Heart right ventricle (tissue), 16 donors: ENCODE measurements around the gene MANSC4. TPM values are rescaled to one million over a fixed set of nuclear protein-coding genes. Genes with fewer than 3 reads are reported as not detected.

Experiments used
- ATAC-seq, 8 donors: fragments of 200-7000 bp; cut with Tn5 transposase; one replicate each; pipeline ENCODE4 v1.9.1; 2020; ENCODE audit warnings: mild to moderate bottlenecking in 8 of 8, moderate library complexity in 8 of 8, moderate number of reproducible peaks in 1 of 8
- DNase-seq, 2 donors: peaks; one replicate each; pipeline ENCODE4 v3.0.0-alpha.2; 2020
- H3K27ac ChIP-seq, 10 donors: fragments of 200-600 bp; sonication (generic) in 2 of 10; one replicate each; pipeline versions ENCODE4 v1.5.0 to v1.8.0; 2020 to 2022; ENCODE audit warnings: mild to moderate bottlenecking in 3 of 10
- H3K27me3 ChIP-seq, 7 donors: fragments of 200-600 bp; one replicate each; pipeline ENCODE4 v1.8.0; 2021 to 2022; ENCODE audit warnings: mild to moderate bottlenecking in 2 of 7
- H3K36me3 ChIP-seq, 9 donors: fragments of 200-600 bp; sonication (generic) in 1 of 9; one replicate each; pipeline versions ENCODE4 v1.5.0 to v1.8.0; 2020 to 2022; ENCODE audit warnings: mild to moderate bottlenecking in 2 of 9
- H3K4me1 ChIP-seq, 9 donors: fragments of 200-600 bp; sonication (generic) in 1 of 9; one replicate each; pipeline versions ENCODE4 v1.5.0 to v1.8.0; 2020 to 2022; ENCODE audit warnings: mild to moderate bottlenecking in 4 of 9
- H3K4me3 ChIP-seq, 10 donors: fragments of 200-600 bp; sonication (generic) in 2 of 10; one replicate each; pipeline versions ENCODE4 v1.5.0 to v1.8.0; 2020 to 2022; ENCODE audit warnings: mild to moderate bottlenecking in 7 of 10, moderate library complexity in 2 of 10
- H3K9me3 ChIP-seq, 11 donors: fragments of 200-600 bp in 10 of 11; sonication (generic) in 2 of 11; one replicate each; pipeline versions ENCODE4 v1.5.0 to v1.8.0; 2013 to 2022; ENCODE audit warnings: mild to moderate bottlenecking in 2 of 11, control low read depth in 1 of 11, moderate library complexity in 1 of 11
- CTCF ChIP-seq, 9 donors: fragments of 200-600 bp; sonication (generic) in 2 of 9; IDR thresholded peaks; one replicate each; pipeline versions ENCODE4 v1.5.0 to v1.8.0; 2021 to 2022; ENCODE audit warnings: antibody characterized with exemption in 9 of 9, mild to moderate bottlenecking in 5 of 9, moderate library complexity in 1 of 9
- WGBS, 2 donors: extraction: QIAGEN DNeasy Blood & Tissue Kit; methylation state at CpG; one replicate each; pipeline ENCODE4 v1.1.7; 2013; ENCODE audit warnings: inconsistent platforms in 1 of 2; 5-methylcytosine and 5-hydroxymethylcytosine counted together
- intact Hi-C, 10 donors: fragments of 100-400 bp; cut with DNase I; formaldehyde crosslinking; loops; one replicate each; pipeline versions ENCODE4 v1.11.1 to v1.14.2; 2022
- polyA plus RNA-seq, 2 donors: library from polyadenylated mRNA; stranded (reverse); fragments of 200-250 nt; gene quantifications; one replicate each; pipeline ENCODE4 v1.2.3, GENCODE V29; 2013
- total RNA-seq, 10 donors: library from RNA; stranded (reverse); fragmentation: NEBNext Ultra II Directional in 3 of 10; extraction: Animal tissue kit (Norgen Biotek cat#: 25700) in 3 of 10; gene quantifications; one replicate each; pipeline versions ENCODE4 v1.2.1 to v1.2.4, GENCODE V29; 2021 to 2023
- donor health status: Arrhythmogenic right ventricular cardiomyopathy.
- donor health status: ischemic (EF 13 %, LVEDD 7.1; RV severe dilation, severe dysfunction).
- donor health status: healthy with polysubstance abuse.
- donor health status: DM: no; HTN: yes; CAD: no.
- donor health status: DM: no; HTN: no; CAD: no.
- donor health status: ischemic (EF 25% LVEDD 6.9; RV normal size, moderate dysfunction).
- donor health status: ischemic (EF 25% LVEDD 5.7; RV mildly dilated, moderate dysfunction).
- donor health status: healthy.
- donor health status: DM: yes; HTN: yes; CAD: no.
- donor health status: Ischemic cardiomyopathy.
- donor health status: ischemic (EF 35%, LVEDD 5.7; RV mildly dilated, moderate dysfunction).
- donor health status: nonischemic (EF 11% LVEDD 7.7; RV severe dilation, severe dysfunction).
- donor health status: DM: yes; HTN: yes; CAD: no.
- donor health status: PGD.
- donor health status: ischemic (EF 29% LVEDD 5.4; RV normal size, mild dysfunction).
- donor health status: nonischemic (EF 23%, LVEDD 6.1; RV moderate dilation, normal function).

Gene MANSC4
- total and polyA plus RNA-seq, 12 donors = not detected

GRCh38 chr12:27782481-27782880, 2.4 kb upstream of the MANSC4 start:
- Histone ChIP-seq H3K36me3 (peaks cover 0 to 8% (median 0%) of the 10 kb centered on the region in 9 donors), H3K4me1 (peaks cover 0 to 45% (median 28%) of the 10 kb centered on the region in 9 donors), H3K27me3 (no peaks in the 10 kb centered on the region), H3K9me3 (no peaks in the 10 kb centered on the region), H3K4me3 (peak overlapping the region in 1 of 10 donors; percentile 89), H3K27ac (no peak overlapping the region)
- ATAC-seq = no peak
- intact Hi-C loops = no loop called here
- DNase-seq = no peak
- no peak for TF ChIP-seq CTCF (IDR thresholded peaks at IDR 0.05)
- 88 to 92% methylated on average over 1 of the region's 1 CpG for WGBS, 2 donors

- H3K4me1 ChIP-seq = peaks cover 0 to 45% (median 28%) of the 10 kb centered on the region in 9 donors
- H3K9me3 ChIP-seq = no peaks in the 10 kb centered on the region
- H3K4me3 ChIP-seq = peak overlapping the region in 6 of 10 donors; percentile 72 to 95 (median 84)
- no peaks in the 10 kb centered on the region for H3K27me3 ChIP-seq
- intact Hi-C loops = no loop called here
- peaks cover 0 to 8% (median 0%) of the 10 kb centered on the region in 9 donors for H3K36me3 ChIP-seq
- no peak for TF ChIP-seq CTCF (IDR thresholded peaks at IDR 0.05)
- no peak for DNase-seq
- 57 to 61% methylated on average over 5 of the region's 5 CpGs for WGBS, 2 donors
- ATAC-seq = no peak
- peak overlapping the region in 2 of 10 donors; percentile 87 to 89 for H3K27ac ChIP-seq
Measured at GRCh38 chr12:27781680-27782079, 1.6 kb upstream of the MANSC4 start.

GRCh38 chr12:27780612-27781408, 774 bp upstream of the MANSC4 start:
- H3K27ac ChIP-seq = peak overlapping the region; percentile 70 to 94 (median 89)
- no peak for TF ChIP-seq CTCF (IDR thresholded peaks at IDR 0.05)
- H3K9me3 ChIP-seq = no peaks in the 10 kb centered on the region
- H3K4me1 ChIP-seq = peaks cover 0 to 39% (median 28%) of the 10 kb centered on the region in 9 donors
- ATAC-seq (peak in 7 of 8 donors; percentile 2 to 58 (median 20)), DNase-seq (peak in 1 of 2 donors; percentile 21)
- peaks cover 0 to 8% (median 0%) of the 10 kb centered on the region in 9 donors for H3K36me3 ChIP-seq
- H3K27me3 ChIP-seq = no peaks in the 10 kb centered on the region
- intact Hi-C loops = no loop called here
- H3K4me3 ChIP-seq = peak overlapping the region; percentile 72 to 95 (median 83)
- 5 to 9% methylated on average over 27 of the region's 27 CpGs for WGBS, 2 donors

- 3% methylated on average over 36 of the region's 36 CpGs for WGBS, 2 donors
- H3K27me3 ChIP-seq = no peaks in the 10 kb centered on the region
- intact Hi-C loops = no loop called here
- peak overlapping the region; percentile 70 to 94 (median 89) for H3K27ac ChIP-seq
- H3K4me3 ChIP-seq = peak overlapping the region; percentile 72 to 95 (median 83)
- peak in 1 of 8 donors; percentile 7 for ATAC-seq
- peaks cover 0 to 35% (median 28%) of the 10 kb centered on the region in 9 donors for H3K4me1 ChIP-seq
- no peak for TF ChIP-seq CTCF (IDR thresholded peaks at IDR 0.05)
- DNase-seq = no peak
- H3K36me3 ChIP-seq = peaks cover 0 to 8% (median 0%) of the 10 kb centered on the region in 9 donors
- H3K9me3 ChIP-seq = no peaks in the 10 kb centered on the region
Measured at GRCh38 chr12:27779416-27779919, 568 bp downstream of the MANSC4 start.
